Measurements from ENCODE around the gene AGFG1.
A peak's percentile ranks its signal among the peaks of the same experiment; 100 is the strongest.

Gene AGFG1

GRCh38 chr2:227462972-227463931 lies 8.7 kb upstream of the AGFG1 start:
- Histone ChIP-seq H3K4me1 (ENCODE audit: control insufficient read depth, insufficient read depth, low read length) (peaks cover 3% of the 10 kb centered on the region), H3K9me3 (ENCODE audit: control insufficient read depth, insufficient read depth, low read length) (no peaks in the 10 kb centered on the region), H3K4me3 (ENCODE audit: low read depth, low read length) (no peak overlapping the region), H3K36me3 (ENCODE audit: control insufficient read depth, insufficient read depth, low read length) (no peaks in the 10 kb centered on the region), H3K9ac (ENCODE audit: low read depth, low read length) (no peak overlapping the region), H3K27me3 (ENCODE audit: control insufficient read depth, insufficient read depth, low read length) (no peaks in the 10 kb centered on the region)

GRCh38 chr2:227464361-227464760 lies 7.6 kb upstream of the AGFG1 start:
- no peaks in the 10 kb centered on the region for H3K36me3 ChIP-seq (ENCODE audit: control insufficient read depth, insufficient read depth, low read length)
- H3K9me3 ChIP-seq (ENCODE audit: control insufficient read depth, insufficient read depth, low read length): no peaks in the 10 kb centered on the region
- H3K4me3 ChIP-seq (ENCODE audit: low read depth, low read length): no peak overlapping the region
- peaks cover 3% of the 10 kb centered on the region for H3K4me1 ChIP-seq (ENCODE audit: control insufficient read depth, insufficient read depth, low read length)
- no peak overlapping the region for H3K9ac ChIP-seq (ENCODE audit: low read depth, low read length)
- H3K27me3 ChIP-seq (ENCODE audit: control insufficient read depth, insufficient read depth, low read length): no peaks in the 10 kb centered on the region

- peaks cover 3% of the 10 kb centered on the region for H3K4me1 ChIP-seq (ENCODE audit: control insufficient read depth, insufficient read depth, low read length)
- H3K27me3 ChIP-seq (ENCODE audit: control insufficient read depth, insufficient read depth, low read length): no peaks in the 10 kb centered on the region
- no peak overlapping the region for H3K4me3 ChIP-seq (ENCODE audit: low read depth, low read length)
- H3K36me3 ChIP-seq (ENCODE audit: control insufficient read depth, insufficient read depth, low read length): no peaks in the 10 kb centered on the region
- H3K9ac ChIP-seq (ENCODE audit: low read depth, low read length): no peak overlapping the region
- no peaks in the 10 kb centered on the region for H3K9me3 ChIP-seq (ENCODE audit: control insufficient read depth, insufficient read depth, low read length)
Observed at GRCh38 chr2:227464851-227465250, 7.1 kb upstream of the AGFG1 start.

GRCh38 chr2:227466887-227467600 lies 4.9 kb upstream of the AGFG1 start:
- no peaks in the 10 kb centered on the region for H3K9me3 ChIP-seq (ENCODE audit: control insufficient read depth, insufficient read depth, low read length)
- H3K4me3 ChIP-seq (ENCODE audit: low read depth, low read length): no peak overlapping the region
- H3K4me1 ChIP-seq (ENCODE audit: control insufficient read depth, insufficient read depth, low read length): peaks cover 10% of the 10 kb centered on the region
- H3K27me3 ChIP-seq (ENCODE audit: control insufficient read depth, insufficient read depth, low read length): no peaks in the 10 kb centered on the region
- no peaks in the 10 kb centered on the region for H3K36me3 ChIP-seq (ENCODE audit: control insufficient read depth, insufficient read depth, low read length)
- no peak overlapping the region for H3K9ac ChIP-seq (ENCODE audit: low read depth, low read length)

- no peaks in the 10 kb centered on the region for H3K9me3 ChIP-seq (ENCODE audit: control insufficient read depth, insufficient read depth, low read length)
- no peak overlapping the region for H3K9ac ChIP-seq (ENCODE audit: low read depth, low read length)
- H3K27me3 ChIP-seq (ENCODE audit: control insufficient read depth, insufficient read depth, low read length): no peaks in the 10 kb centered on the region
- H3K36me3 ChIP-seq (ENCODE audit: control insufficient read depth, insufficient read depth, low read length): no peaks in the 10 kb centered on the region
- peak overlapping the region; percentile 23 for H3K4me3 ChIP-seq (ENCODE audit: low read depth, low read length)
- peaks cover 18% of the 10 kb centered on the region for H3K4me1 ChIP-seq (ENCODE audit: control insufficient read depth, insufficient read depth, low read length)
Observed at GRCh38 chr2:227471412-227471811, 544 bp upstream of the AGFG1 start.

- Histone ChIP-seq H3K4me3 (ENCODE audit: low read depth, low read length) (peak overlapping the region; percentile 71), H3K27me3 (ENCODE audit: control insufficient read depth, insufficient read depth, low read length) (no peaks in the 10 kb centered on the region), H3K36me3 (ENCODE audit: control insufficient read depth, insufficient read depth, low read length) (no peaks in the 10 kb centered on the region), H3K9ac (ENCODE audit: low read depth, low read length) (peak overlapping the region; percentile 50), H3K9me3 (ENCODE audit: control insufficient read depth, insufficient read depth, low read length) (no peaks in the 10 kb centered on the region), H3K4me1 (ENCODE audit: control insufficient read depth, insufficient read depth, low read length) (peaks cover 16% of the 10 kb centered on the region)
Observed at GRCh38 chr2:227472265-227473121, 537 bp downstream of the AGFG1 start.

- H3K9me3 ChIP-seq (ENCODE audit: control insufficient read depth, insufficient read depth, low read length): no peaks in the 10 kb centered on the region
- peaks cover 16% of the 10 kb centered on the region for H3K4me1 ChIP-seq (ENCODE audit: control insufficient read depth, insufficient read depth, low read length)
- H3K27me3 ChIP-seq (ENCODE audit: control insufficient read depth, insufficient read depth, low read length): no peaks in the 10 kb centered on the region
- H3K9ac ChIP-seq (ENCODE audit: low read depth, low read length): no peak overlapping the region
- H3K36me3 ChIP-seq (ENCODE audit: control insufficient read depth, insufficient read depth, low read length): no peaks in the 10 kb centered on the region
- peak overlapping the region; percentile 71 for H3K4me3 ChIP-seq (ENCODE audit: low read depth, low read length)
Observed at GRCh38 chr2:227473122-227473461, 1.1 kb downstream of the AGFG1 start.

- peak overlapping the region; percentile 71 for H3K4me3 ChIP-seq (ENCODE audit: low read depth, low read length)
- H3K9me3 ChIP-seq (ENCODE audit: control insufficient read depth, insufficient read depth, low read length): no peaks in the 10 kb centered on the region
- no peak overlapping the region for H3K9ac ChIP-seq (ENCODE audit: low read depth, low read length)
- H3K4me1 ChIP-seq (ENCODE audit: control insufficient read depth, insufficient read depth, low read length): peaks cover 16% of the 10 kb centered on the region
- H3K27me3 ChIP-seq (ENCODE audit: control insufficient read depth, insufficient read depth, low read length): no peaks in the 10 kb centered on the region
- H3K36me3 ChIP-seq (ENCODE audit: control insufficient read depth, insufficient read depth, low read length): no peaks in the 10 kb centered on the region
Observed at GRCh38 chr2:227473806-227474205, 1.9 kb downstream of the AGFG1 start.

- H3K4me3 ChIP-seq (ENCODE audit: low read depth, low read length): no peak overlapping the region
- H3K36me3 ChIP-seq (ENCODE audit: control insufficient read depth, insufficient read depth, low read length): no peaks in the 10 kb centered on the region
- peaks cover 16% of the 10 kb centered on the region for H3K4me1 ChIP-seq (ENCODE audit: control insufficient read depth, insufficient read depth, low read length)
- no peaks in the 10 kb centered on the region for H3K27me3 ChIP-seq (ENCODE audit: control insufficient read depth, insufficient read depth, low read length)
- H3K9ac ChIP-seq (ENCODE audit: low read depth, low read length): no peak overlapping the region
- H3K9me3 ChIP-seq (ENCODE audit: control insufficient read depth, insufficient read depth, low read length): no peaks in the 10 kb centered on the region
Observed at GRCh38 chr2:227474410-227474809, 2.5 kb downstream of the AGFG1 start.

GRCh38 chr2:227477291-227477690 lies 5.3 kb downstream of the AGFG1 start:
- H3K4me3 ChIP-seq (ENCODE audit: low read depth, low read length): no peak overlapping the region
- H3K27me3 ChIP-seq (ENCODE audit: control insufficient read depth, insufficient read depth, low read length): no peaks in the 10 kb centered on the region
- peaks cover 9% of the 10 kb centered on the region for H3K4me1 ChIP-seq (ENCODE audit: control insufficient read depth, insufficient read depth, low read length)
- no peaks in the 10 kb centered on the region for H3K9me3 ChIP-seq (ENCODE audit: control insufficient read depth, insufficient read depth, low read length)
- no peak overlapping the region for H3K9ac ChIP-seq (ENCODE audit: low read depth, low read length)
- no peaks in the 10 kb centered on the region for H3K36me3 ChIP-seq (ENCODE audit: control insufficient read depth, insufficient read depth, low read length)

- Histone ChIP-seq H3K27me3 (ENCODE audit: control insufficient read depth, insufficient read depth, low read length) (no peaks in the 10 kb centered on the region), H3K9ac (ENCODE audit: low read depth, low read length) (no peak overlapping the region), H3K4me1 (ENCODE audit: control insufficient read depth, insufficient read depth, low read length) (peaks cover 2% of the 10 kb centered on the region), H3K36me3 (ENCODE audit: control insufficient read depth, insufficient read depth, low read length) (no peaks in the 10 kb centered on the region), H3K4me3 (ENCODE audit: low read depth, low read length) (no peak overlapping the region), H3K9me3 (ENCODE audit: control insufficient read depth, insufficient read depth, low read length) (no peaks in the 10 kb centered on the region)
Observed at GRCh38 chr2:227479865-227480475, 8.0 kb downstream of the AGFG1 start.

All from iPS-15b (cell line).